ENCODE data around the gene FILIP1.

DNA sequence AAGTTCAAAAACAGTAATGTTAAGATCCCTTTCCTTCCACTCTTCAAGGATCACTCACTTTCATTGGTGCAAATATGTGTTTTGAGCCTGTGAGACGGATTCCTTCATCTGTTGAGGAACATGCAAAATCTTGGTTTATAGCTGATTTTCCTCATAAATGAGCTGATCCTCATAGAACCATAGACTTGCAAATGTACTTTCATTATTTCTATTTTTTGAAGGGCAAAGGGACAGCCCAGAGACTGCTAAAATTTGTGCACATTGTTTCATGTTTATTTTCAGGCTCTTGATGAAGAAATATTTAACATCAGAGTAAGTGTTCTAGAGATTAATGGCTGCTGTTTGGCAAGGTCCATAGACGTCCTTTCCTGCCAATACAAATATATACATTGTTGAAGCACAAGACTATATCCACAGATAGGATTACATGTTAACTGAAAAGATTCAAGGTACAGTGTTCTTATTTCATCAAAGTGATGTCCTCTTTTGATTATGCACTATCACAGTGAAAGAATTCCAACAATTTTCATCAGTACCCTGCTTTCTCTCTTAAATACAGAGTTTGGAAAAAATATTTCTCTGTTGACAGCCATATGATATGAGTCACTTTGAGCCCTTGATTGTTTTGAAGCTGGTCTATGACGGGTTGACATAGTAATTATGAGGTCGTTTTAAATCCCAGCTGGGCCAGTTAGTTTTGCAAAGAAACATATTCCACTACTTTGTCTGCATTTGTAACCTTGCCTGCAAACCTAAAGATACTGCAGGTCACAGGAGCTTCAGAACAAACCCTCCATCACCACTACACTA is 95.7 kb downstream of the FILIP1 start:
- TF ChIP-seq, protein P1, sequence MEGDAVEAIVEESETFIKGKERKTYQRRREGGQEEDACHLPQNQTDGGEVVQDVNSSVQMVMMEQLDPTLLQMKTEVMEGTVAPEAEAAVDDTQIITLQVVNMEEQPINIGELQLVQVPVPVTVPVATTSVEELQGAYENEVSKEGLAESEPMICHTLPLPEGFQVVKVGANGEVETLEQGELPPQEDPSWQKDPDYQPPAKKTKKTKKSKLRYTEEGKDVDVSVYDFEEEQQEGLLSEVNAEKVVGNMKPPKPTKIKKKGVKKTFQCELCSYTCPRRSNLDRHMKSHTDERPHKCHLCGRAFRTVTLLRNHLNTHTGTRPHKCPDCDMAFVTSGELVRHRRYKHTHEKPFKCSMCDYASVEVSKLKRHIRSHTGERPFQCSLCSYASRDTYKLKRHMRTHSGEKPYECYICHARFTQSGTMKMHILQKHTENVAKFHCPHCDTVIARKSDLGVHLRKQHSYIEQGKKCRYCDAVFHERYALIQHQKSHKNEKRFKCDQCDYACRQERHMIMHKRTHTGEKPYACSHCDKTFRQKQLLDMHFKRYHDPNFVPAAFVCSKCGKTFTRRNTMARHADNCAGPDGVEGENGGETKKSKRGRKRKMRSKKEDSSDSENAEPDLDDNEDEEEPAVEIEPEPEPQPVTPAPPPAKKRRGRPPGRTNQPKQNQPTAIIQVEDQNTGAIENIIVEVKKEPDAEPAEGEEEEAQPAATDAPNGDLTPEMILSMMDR (IDR thresholded peaks at IDR 0.05): no peak
- TF ChIP-seq FOXM1 (IDR thresholded peaks at IDR 0.05; ENCODE audit: low read depth) (no peak; the same call in 1 of the 2 replicates), GABPA (IDR thresholded peaks at IDR 0.05; ENCODE audit: low read depth) (no peak), NRF1 (IDR thresholded peaks at IDR 0.05; ENCODE audit: low read depth, low read length) (no peak), TAF1 (IDR thresholded peaks at IDR 0.05; ENCODE audit: borderline replicate concordance, low read depth, low read length) (no peak), EP300 (IDR thresholded peaks at IDR 0.05; ENCODE audit: borderline replicate concordance in 1 of 2, low read depth in 1 of 2, low read length in 1 of 2) (peak in 1 of 2 experiments; percentile 64; a peak in 1 of 4 replicates)
- TF ChIP-seq, protein P2, sequence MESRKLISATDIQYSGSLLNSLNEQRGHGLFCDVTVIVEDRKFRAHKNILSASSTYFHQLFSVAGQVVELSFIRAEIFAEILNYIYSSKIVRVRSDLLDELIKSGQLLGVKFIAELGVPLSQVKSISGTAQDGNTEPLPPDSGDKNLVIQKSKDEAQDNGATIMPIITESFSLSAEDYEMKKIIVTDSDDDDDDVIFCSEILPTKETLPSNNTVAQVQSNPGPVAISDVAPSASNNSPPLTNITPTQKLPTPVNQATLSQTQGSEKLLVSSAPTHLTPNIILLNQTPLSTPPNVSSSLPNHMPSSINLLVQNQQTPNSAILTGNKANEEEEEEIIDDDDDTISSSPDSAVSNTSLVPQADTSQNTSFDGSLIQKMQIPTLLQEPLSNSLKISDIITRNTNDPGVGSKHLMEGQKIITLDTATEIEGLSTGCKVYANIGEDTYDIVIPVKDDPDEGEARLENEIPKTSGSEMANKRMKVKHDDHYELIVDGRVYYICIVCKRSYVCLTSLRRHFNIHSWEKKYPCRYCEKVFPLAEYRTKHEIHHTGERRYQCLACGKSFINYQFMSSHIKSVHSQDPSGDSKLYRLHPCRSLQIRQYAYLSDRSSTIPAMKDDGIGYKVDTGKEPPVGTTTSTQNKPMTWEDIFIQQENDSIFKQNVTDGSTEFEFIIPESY (IDR thresholded peaks at IDR 0.05; ENCODE audit: borderline replicate concordance, low read depth): no peak
